ENCODE data around the gene STK17A. TPM values are rescaled to one million over a fixed set of nuclear protein-coding genes. Genes with fewer than 3 reads are reported as not detected.

STK17A gene
- total and polyA plus RNA-seq, 8 donors, result 25.9 to 38.4 (median 32.8) TPM

- ATAC-seq, result no peak
- Histone ChIP-seq H3K27ac (no peak overlapping the region), H3K27me3 (no peaks in the 10 kb centered on the region), H3K9me3 (no peaks in the 10 kb centered on the region), H3K4me3 (no peak overlapping the region), H3K4me1 (no peaks in the 10 kb centered on the region), H3K36me3 (no peaks in the 10 kb centered on the region)
- intact Hi-C loops (cut with DNase I), result no loop called here
- no peak for DNase-seq
- TF ChIP-seq CTCF (IDR thresholded peaks at IDR 0.05), result no peak
These were observed 20.5 kb upstream of the STK17A start for GRCh38 chr7:43562383-43562782.

- H3K27ac ChIP-seq, result no peak overlapping the region
- ATAC-seq (no peak), DNase-seq (no peak)
- TF ChIP-seq CTCF (IDR thresholded peaks at IDR 0.05), result no peak
- no peak overlapping the region for H3K4me3 ChIP-seq
- no peaks in the 10 kb centered on the region for H3K36me3 ChIP-seq
- no peaks in the 10 kb centered on the region for H3K9me3 ChIP-seq
- H3K27me3 ChIP-seq, result no peaks in the 10 kb centered on the region
- no peaks in the 10 kb centered on the region for H3K4me1 ChIP-seq
- intact Hi-C loops (cut with DNase I), result no loop called here
These were observed 17.1 kb upstream of the STK17A start for GRCh38 chr7:43565786-43566185.

GRCh38 chr7:43568529-43568928 lies 14.4 kb upstream of the STK17A start:
- ATAC-seq (no peak), DNase-seq (no peak)
- no peak overlapping the region for H3K27ac ChIP-seq
- intact Hi-C loops (cut with DNase I), result no loop called here
- no peaks in the 10 kb centered on the region for H3K9me3 ChIP-seq
- no peaks in the 10 kb centered on the region for H3K27me3 ChIP-seq
- TF ChIP-seq CTCF (IDR thresholded peaks at IDR 0.05), result no peak
- no peak overlapping the region for H3K4me3 ChIP-seq
- peaks cover 0 to 10% of the 10 kb centered on the region in 2 donors for H3K4me1 ChIP-seq
- no peaks in the 10 kb centered on the region for H3K36me3 ChIP-seq

- intact Hi-C loops (cut with DNase I), result no loop called here
- no peak for DNase-seq
- ATAC-seq, result no peak
- H3K27me3 ChIP-seq, result no peaks in the 10 kb centered on the region
- no peaks in the 10 kb centered on the region for H3K9me3 ChIP-seq
- peaks cover 0 to 10% of the 10 kb centered on the region in 2 donors for H3K4me1 ChIP-seq
- H3K4me3 ChIP-seq, result no peak overlapping the region
- no peak for TF ChIP-seq CTCF (IDR thresholded peaks at IDR 0.05)
- H3K36me3 ChIP-seq, result no peaks in the 10 kb centered on the region
- H3K27ac ChIP-seq, result no peak overlapping the region
These were observed 13.5 kb upstream of the STK17A start for GRCh38 chr7:43569424-43569823.

GRCh38 chr7:43570688-43571365 lies 12.1 kb upstream of the STK17A start:
- H3K27ac ChIP-seq, result no peak overlapping the region
- no peaks in the 10 kb centered on the region for H3K9me3 ChIP-seq
- H3K36me3 ChIP-seq, result no peaks in the 10 kb centered on the region
- no peak overlapping the region for H3K4me3 ChIP-seq
- intact Hi-C loops (cut with DNase I), result no loop called here
- no peak for DNase-seq
- no peak for ATAC-seq
- peaks cover 0 to 10% of the 10 kb centered on the region in 2 donors for H3K4me1 ChIP-seq
- H3K27me3 ChIP-seq, result no peaks in the 10 kb centered on the region
- no peak for TF ChIP-seq CTCF (IDR thresholded peaks at IDR 0.05)

Data from left lung (tissue), 10 donors.